Urinary bladder (tissue), 4 donors: ENCODE measurements around the gene IL23R. TPM values are rescaled to one million over a fixed set of nuclear protein-coding genes. Genes with fewer than 3 reads are reported as not detected.
"Not testable (repeated sequence)": the region's sequence is repeated elsewhere in the genome, so short reads cannot be mapped to it uniquely, and the experiment has no call there.

Experiments used
- DNase-seq: peaks from one replicate; pipeline ENCODE4 v3.0.0-alpha.2; 2015; ENCODE audit errors: extremely low spot score
- H3K27ac ChIP-seq: one replicate; pipeline ENCODE4 v1.5.1; 2013; ENCODE audit warnings: low read depth, mild to moderate bottlenecking, moderate library complexity
- H3K36me3 ChIP-seq: one replicate; pipeline ENCODE4 v1.6.1; 2013; ENCODE audit warnings: mild to moderate bottlenecking, moderate library complexity; ENCODE audit not compliant: insufficient read depth
- H3K4me1 ChIP-seq: one replicate; pipeline ENCODE4 v1.6.1; 2013; ENCODE audit warnings: mild to moderate bottlenecking, moderate library complexity; ENCODE audit not compliant: insufficient read depth
- H3K4me3 ChIP-seq: one replicate; pipeline ENCODE4 v1.5.1; 2013; ENCODE audit warnings: low read depth, low read length
- WGBS: extraction: QIAGEN DNeasy Blood & Tissue Kit; methylation state at CpG from one replicate; pipeline ENCODE4 v1.1.7; 2013; 5-methylcytosine and 5-hydroxymethylcytosine counted together
- polyA plus RNA-seq: library from polyadenylated mRNA; stranded (reverse); fragments of 200-250 nt; gene quantifications from one replicate; pipeline ENCODE4 v1.2.3, GENCODE V29; 2013
- total RNA-seq: library from RNA; depleted of rRNA; stranded (reverse); fragments of >200 nt; gene quantifications from one replicate; pipeline ENCODE4 v1.2.3, GENCODE V29; 2014
- donor health status: healthy with polysubstance abuse.
- donor health status: healthy.

The IL23R gene
- total and polyA plus RNA-seq, 2 donors, result 0.48 TPM; not detected in 1

- 49% methylated on average over 2 of the region's 2 CpGs for WGBS
- no peak for DNase-seq
These were observed 25.6 kb downstream of the IL23R start for GRCh38 chr1:67191668-67192520.

GRCh38 chr1:67192902-67193301 lies 26.6 kb downstream of the IL23R start:
- H3K36me3 ChIP-seq, result no peaks in the 10 kb centered on the region
- no peaks in the 10 kb centered on the region for H3K4me1 ChIP-seq
- no peak for DNase-seq
- no peak overlapping the region for H3K4me3 ChIP-seq
- no peak overlapping the region for H3K27ac ChIP-seq
- 96% methylated on average over 1 of the region's 1 CpG for WGBS

More at GRCh38 chr1:67191668-67192520, 25.6 kb downstream of the IL23R start:
- no peaks in the 10 kb centered on the region for H3K4me1 ChIP-seq
- no peak overlapping the region for H3K4me3 ChIP-seq
- no peaks in the 10 kb centered on the region for H3K36me3 ChIP-seq
- no peak overlapping the region for H3K27ac ChIP-seq

GRCh38 chr1:67193704-67194103 lies 27.4 kb downstream of the IL23R start:
- Histone ChIP-seq H3K27ac (no peak overlapping the region), H3K4me1 (no peaks in the 10 kb centered on the region), H3K36me3 (no peaks in the 10 kb centered on the region), H3K4me3 (no peak overlapping the region)
- WGBS, result 58% methylated on average over 3 of the region's 3 CpGs
- no peak for DNase-seq

GRCh38 chr1:67194209-67194863 lies 28.1 kb downstream of the IL23R start:
- no peak overlapping the region for H3K27ac ChIP-seq
- H3K4me1 ChIP-seq, result no peaks in the 10 kb centered on the region
- DNase-seq, result no peak
- H3K4me3 ChIP-seq, result no peak overlapping the region
- no peaks in the 10 kb centered on the region for H3K36me3 ChIP-seq
- 87% methylated on average over 2 of the region's 2 CpGs for WGBS

- H3K36me3 ChIP-seq, result no peaks in the 10 kb centered on the region
- H3K4me3 ChIP-seq, result no peak overlapping the region
- WGBS, result 97% methylated on average over 3 of the region's 3 CpGs
- H3K4me1 ChIP-seq, result no peaks in the 10 kb centered on the region
- H3K27ac ChIP-seq, result no peak overlapping the region
- DNase-seq, result no peak
These were observed 34.5 kb downstream of the IL23R start for GRCh38 chr1:67200755-67201154.

GRCh38 chr1:67201891-67202290 lies 35.6 kb downstream of the IL23R start:
- DNase-seq, result no peak
- no peak overlapping the region for H3K27ac ChIP-seq
- 82% methylated on average over 1 of the region's 1 CpG for WGBS
- H3K4me1 ChIP-seq, result no peaks in the 10 kb centered on the region
- H3K4me3 ChIP-seq, result no peak overlapping the region
- no peaks in the 10 kb centered on the region for H3K36me3 ChIP-seq

- H3K4me1 ChIP-seq, result no peaks in the 10 kb centered on the region
- 76% methylated on average over 8 of the region's 8 CpGs for WGBS
- DNase-seq, result no peak
- H3K4me3 ChIP-seq, result no peak overlapping the region
- H3K36me3 ChIP-seq, result no peaks in the 10 kb centered on the region
- H3K27ac ChIP-seq, result no peak overlapping the region
These were observed 38.2 kb downstream of the IL23R start for GRCh38 chr1:67204298-67204980.

- 95% methylated on average over 5 of the region's 5 CpGs for WGBS
- not testable (repeated sequence) for H3K27ac ChIP-seq, H3K4me3 ChIP-seq, H3K36me3 ChIP-seq, H3K4me1 ChIP-seq, DNase-seq
These were observed 41.1 kb downstream of the IL23R start for GRCh38 chr1:67207398-67207797.

GRCh38 chr1:67208217-67208616 lies 42.0 kb downstream of the IL23R start:
- 73% methylated on average over 2 of the region's 2 CpGs for WGBS
- no peak overlapping the region for H3K27ac ChIP-seq
- H3K4me3 ChIP-seq, result no peak overlapping the region
- H3K36me3 ChIP-seq, result no peaks in the 10 kb centered on the region
- DNase-seq, result no peak
- no peaks in the 10 kb centered on the region for H3K4me1 ChIP-seq

GRCh38 chr1:67209521-67209920 lies 43.3 kb downstream of the IL23R start:
- WGBS, result 76% methylated on average over 3 of the region's 3 CpGs
- H3K4me1 ChIP-seq, result no peaks in the 10 kb centered on the region
- no peak overlapping the region for H3K4me3 ChIP-seq
- no peak overlapping the region for H3K27ac ChIP-seq
- no peak for DNase-seq
- H3K36me3 ChIP-seq, result no peaks in the 10 kb centered on the region

GRCh38 chr1:67211589-67212563 lies 45.6 kb downstream of the IL23R start:
- no peak overlapping the region for H3K4me3 ChIP-seq
- H3K4me1 ChIP-seq, result no peaks in the 10 kb centered on the region
- WGBS, result 73% methylated on average over 4 of the region's 4 CpGs
- DNase-seq, result no peak
- H3K36me3 ChIP-seq, result no peaks in the 10 kb centered on the region
- H3K27ac ChIP-seq, result no peak overlapping the region

- H3K36me3 ChIP-seq, result no peaks in the 10 kb centered on the region
- no peaks in the 10 kb centered on the region for H3K4me1 ChIP-seq
- DNase-seq, result no peak
- 54% methylated on average over 3 of the region's 3 CpGs for WGBS
- no peak overlapping the region for H3K4me3 ChIP-seq
- no peak overlapping the region for H3K27ac ChIP-seq
These were observed 46.9 kb downstream of the IL23R start for GRCh38 chr1:67213164-67213563.

- H3K4me1 ChIP-seq, result no peaks in the 10 kb centered on the region
- H3K27ac ChIP-seq, result no peak overlapping the region
- 93% methylated on average over 1 of the region's 1 CpG for WGBS
- no peak overlapping the region for H3K4me3 ChIP-seq
- no peak for DNase-seq
- no peaks in the 10 kb centered on the region for H3K36me3 ChIP-seq
These were observed 47.7 kb downstream of the IL23R start for GRCh38 chr1:67213948-67214347.
